GM21367 (cell line): ENCODE data around the gene GRAMD1B.

Experiments used
- ATAC-seq: cut with Tn5 transposase; IDR thresholded peaks from one replicate; pipeline ENCODE4 v1.9.1; 2021; ENCODE audit not compliant: unreplicated experiment

The GRAMD1B gene

GRCh38 chr11:123584737-123585136 is 154.7 kb downstream of the GRAMD1B start:
- ATAC-seq, result no peak

GRCh38 chr11:123585206-123585605 is 155.1 kb downstream of the GRAMD1B start:
- ATAC-seq, result no peak

GRCh38 chr11:123585706-123586105 is 155.6 kb downstream of the GRAMD1B start:
- ATAC-seq, result no peak

DNA sequence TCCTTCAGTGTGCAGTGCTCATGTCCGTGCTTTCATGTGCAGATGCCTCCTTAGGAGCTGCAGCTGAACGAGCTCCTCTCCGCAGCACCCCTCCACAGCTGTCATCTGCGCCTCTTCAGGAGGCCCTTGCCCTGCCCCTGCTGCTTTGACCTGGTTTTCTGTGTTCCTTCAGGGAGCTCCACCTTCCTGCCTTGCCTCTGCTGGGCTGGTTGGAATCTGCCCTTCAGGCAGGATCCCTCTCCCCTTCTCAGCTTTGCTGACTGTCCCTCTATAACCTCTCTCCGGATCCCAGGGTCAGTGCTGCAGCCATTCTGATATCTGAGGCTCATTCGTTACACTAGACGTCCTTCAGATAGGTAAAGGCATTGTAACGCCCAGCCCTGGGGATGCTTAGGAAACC is 156.5 kb downstream of the GRAMD1B start:
- no peak for ATAC-seq

DNA sequence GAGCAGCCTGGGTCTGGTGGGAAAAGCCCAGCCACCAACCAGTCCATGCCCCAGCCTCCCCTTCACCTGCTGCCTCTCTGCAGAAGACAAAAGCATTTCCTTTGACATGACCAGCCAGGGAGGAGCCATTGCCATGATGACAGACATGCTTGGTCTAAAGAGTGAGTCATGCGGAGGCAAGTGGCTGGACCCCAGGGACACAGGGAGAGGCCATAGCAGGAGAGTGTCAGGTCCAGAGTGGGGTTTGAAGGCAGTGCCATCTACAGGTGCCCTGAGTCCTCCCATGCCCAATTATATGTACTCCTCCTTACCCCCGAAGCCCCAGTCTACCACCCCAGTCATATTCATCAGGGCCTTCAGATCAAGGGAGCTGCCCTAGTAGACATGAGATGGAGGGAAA is 157.0 kb downstream of the GRAMD1B start:
- no peak for ATAC-seq

DNA sequence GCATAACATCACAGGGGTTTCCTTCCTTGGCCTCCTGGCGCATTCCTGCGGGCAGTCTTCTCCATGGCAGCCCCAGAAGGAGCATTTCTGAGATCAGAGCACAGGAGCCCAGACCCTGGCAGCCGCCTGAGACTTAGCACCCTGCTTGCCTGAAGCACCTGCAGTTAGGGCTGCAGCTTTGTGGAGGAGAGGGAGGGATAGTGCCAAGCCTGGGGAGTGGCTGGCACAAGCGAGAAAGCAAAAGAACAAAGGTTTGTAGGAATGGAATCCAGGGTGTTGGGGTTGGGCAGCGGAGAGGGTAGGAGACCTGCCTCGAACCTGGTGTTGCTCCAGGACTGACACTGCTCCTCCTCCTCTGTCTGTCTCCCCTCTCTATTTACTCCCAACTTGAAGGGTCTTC is 157.5 kb downstream of the GRAMD1B start:
- no peak for ATAC-seq

DNA sequence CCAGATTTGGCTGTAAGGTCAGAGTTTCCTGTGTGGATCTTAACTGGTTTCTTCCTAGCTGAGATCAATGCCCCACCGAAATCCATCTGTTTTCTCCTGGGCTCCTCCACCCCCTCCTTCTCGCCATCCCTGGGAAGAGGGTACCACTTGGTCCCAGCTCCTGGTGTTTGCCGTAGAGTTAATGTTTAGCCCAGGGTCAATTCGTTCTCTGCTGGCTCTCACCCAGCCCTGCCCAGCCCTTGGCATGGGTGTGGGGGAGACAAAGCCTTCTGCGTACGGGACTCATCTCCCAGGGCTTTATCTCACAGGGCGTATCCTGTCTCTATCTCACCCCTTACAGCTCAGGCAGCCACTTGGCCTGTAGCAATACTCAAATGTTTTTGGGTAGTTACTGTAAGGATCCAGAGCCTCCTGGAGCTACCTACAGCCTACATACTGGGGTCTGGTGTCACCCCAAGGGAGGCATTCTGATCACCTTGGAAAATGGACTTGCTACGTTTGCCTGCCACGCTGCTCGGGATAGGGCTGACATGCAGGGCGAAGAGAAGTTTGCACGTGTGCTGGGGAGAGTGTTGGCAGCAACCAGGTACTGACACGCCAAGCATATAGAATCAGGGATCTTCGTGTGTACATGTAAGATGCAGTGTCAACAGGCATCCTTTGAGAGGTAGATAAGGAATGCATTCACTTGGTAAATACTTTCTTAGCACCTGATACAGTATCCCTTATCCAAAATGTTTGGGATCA is 158.2 kb downstream of the GRAMD1B start:
- ATAC-seq, result no peak

DNA sequence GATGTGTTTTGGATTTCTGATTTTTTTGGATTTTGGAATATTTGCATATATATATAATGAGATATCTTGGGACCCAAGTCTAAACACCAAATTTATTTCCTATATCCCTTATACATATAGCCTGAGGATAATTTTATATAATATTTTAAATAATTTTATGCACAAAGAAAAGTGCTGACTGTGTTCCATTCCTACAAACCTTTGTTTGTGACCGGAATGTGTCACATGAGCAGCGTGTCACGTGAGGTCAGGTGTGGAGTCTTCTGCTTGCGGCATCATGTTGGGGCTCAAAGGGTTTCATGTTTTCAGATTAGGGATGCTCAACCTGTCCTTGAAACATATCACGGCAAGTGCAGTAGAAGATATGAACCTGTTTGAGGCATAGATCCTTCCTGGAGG is 158.8 kb downstream of the GRAMD1B start:
- ATAC-seq, result no peak

GRCh38 chr11:123590296-123590912 is 160.3 kb downstream of the GRAMD1B start:
- ATAC-seq, result no peak

DNA sequence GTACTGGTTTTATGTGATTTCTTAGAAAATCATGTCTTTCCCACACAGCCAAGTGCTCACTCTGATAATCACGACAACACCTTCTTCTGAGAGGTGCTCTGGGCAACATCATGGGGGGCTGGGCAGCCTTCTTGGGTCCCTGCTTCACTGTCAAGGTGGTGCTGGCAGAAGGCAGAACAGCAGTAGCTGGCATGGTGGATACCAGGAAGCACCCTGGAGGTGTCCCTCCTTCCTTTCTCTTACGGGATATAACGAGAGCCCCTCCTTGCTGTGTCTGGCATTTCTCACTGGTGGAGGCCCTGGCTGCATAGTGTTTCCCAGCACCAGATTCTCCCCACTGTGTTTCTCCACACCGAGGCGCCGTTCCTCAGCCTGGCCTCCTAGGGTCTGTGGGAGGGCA is 163.5 kb downstream of the GRAMD1B start:
- ATAC-seq, result no peak

DNA sequence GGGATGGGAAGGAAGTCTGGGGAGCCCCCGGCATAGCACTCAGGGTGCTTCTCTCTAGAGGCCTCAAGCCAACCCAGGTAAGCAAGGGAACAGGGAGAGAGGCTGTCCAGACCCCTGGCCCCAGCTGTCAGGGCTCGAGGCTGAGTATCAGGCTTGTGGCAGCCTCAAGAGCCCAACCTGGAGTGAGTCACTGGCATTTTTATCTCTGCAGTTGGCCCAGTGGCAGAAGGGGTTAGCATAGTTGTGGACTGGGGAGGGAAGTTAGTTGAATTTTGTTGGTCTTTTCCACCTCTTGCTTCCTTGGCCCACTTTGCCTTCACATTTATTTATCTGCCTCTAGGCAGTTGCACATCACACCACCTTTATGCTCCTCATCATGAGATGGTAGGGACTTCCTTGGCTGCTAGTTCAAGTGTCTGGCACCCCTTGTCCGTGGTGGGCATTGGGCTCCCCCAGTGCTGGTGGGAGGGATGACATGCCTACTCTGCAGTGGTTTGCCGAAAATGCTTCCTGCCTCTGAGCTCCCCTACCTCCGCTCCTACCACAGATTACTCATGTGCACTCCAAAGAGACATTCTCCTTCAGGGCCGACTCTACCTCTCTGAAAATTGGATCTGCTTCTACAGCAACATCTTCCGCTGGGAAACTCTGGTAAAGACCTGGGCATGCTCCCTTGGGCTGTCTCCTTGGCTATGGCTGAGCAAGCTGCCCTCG is 164.3 kb downstream of the GRAMD1B start:
- ATAC-seq, result no peak

- no peak for ATAC-seq
Observed at GRCh38 chr11:123594921-123595320, 164.9 kb downstream of the GRAMD1B start.

DNA sequence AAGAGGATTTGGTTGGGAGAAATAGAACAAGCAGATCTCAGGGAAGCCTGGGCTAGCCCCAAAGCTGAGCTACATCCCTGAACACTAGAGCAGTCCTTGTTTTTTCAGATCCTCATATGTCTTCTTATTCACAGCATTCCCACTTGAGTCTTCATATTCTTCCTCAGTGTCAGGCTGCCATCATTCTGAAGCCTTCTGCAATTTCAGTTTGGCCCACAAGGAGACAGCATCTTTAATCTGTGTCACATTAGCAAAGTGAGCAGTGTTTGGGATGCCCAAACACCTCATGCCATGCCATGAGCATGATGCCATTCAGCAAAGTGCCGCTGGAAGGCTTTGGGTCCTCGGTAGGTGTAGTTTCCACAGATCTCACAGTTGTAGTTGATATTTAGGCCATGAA is 167.8 kb downstream of the GRAMD1B start:
- no peak for ATAC-seq

- ATAC-seq, result no peak
Observed at GRCh38 chr11:123601136-123601535, 171.1 kb downstream of the GRAMD1B start.

- no peak for ATAC-seq
Observed at GRCh38 chr11:123601743-123602142, 171.7 kb downstream of the GRAMD1B start.

DNA sequence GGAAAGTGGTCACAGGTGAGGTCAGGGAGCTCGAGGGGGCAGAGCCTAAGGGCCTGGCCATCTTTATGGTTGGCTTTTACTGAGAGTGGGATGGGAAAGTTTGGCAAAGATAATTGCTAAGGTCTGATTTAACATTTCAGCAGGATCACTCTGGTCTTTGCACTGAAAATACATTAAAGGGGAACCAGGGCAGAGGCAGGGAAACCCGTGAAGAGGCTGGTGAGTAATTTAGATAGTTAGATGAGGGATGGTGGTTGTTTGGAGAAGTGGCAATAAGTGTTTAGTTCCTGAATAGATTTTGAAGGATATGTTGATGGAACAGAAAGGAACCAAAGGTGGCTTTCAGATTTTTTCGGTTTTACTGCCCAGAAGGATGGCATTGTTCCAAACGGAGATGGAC is 173.6 kb downstream of the GRAMD1B start:
- ATAC-seq, result no peak

DNA sequence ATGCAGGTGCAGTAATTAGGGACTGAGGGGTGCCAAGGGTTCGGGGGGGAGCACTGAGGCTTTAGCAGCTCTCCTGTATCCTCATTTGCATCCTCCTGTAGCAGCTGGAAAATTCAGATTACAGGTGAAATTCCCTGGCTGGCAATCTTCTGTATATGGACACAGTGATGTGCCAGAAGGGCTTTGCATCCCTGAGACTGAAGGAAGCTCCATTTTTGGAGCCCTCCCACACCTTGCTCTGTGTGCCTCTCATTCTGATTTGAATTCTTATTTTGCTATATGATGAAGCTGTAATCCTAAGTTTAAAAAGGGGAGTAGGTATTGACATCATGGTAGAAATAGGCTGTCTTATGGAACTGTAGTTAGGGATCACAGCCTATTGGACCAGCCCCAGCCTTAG is 177.7 kb downstream of the GRAMD1B start:
- ATAC-seq, result no peak

DNA sequence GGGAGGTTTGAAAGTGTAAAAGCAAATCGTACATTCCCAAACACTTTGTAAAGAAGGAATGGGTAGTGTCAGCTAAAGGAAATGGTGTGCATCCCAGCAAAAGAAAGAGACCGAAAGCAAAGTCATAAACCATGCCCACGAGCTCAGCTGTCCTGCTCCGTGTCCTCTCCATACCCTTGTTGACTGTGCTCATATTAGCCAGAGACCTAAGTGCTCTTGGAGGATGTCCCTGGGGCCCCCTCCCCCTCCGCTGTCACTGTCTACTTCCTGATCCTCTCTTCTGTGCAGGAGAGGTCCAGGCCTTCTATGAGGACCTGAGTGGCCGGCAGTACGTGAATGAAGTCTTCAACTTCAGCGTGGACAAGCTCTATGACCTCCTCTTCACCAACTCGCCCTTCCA is 178.3 kb downstream of the GRAMD1B start:
- ATAC-seq, result no peak

GRCh38 chr11:123608945-123609344 is 178.9 kb downstream of the GRAMD1B start:
- ATAC-seq, result no peak

DNA sequence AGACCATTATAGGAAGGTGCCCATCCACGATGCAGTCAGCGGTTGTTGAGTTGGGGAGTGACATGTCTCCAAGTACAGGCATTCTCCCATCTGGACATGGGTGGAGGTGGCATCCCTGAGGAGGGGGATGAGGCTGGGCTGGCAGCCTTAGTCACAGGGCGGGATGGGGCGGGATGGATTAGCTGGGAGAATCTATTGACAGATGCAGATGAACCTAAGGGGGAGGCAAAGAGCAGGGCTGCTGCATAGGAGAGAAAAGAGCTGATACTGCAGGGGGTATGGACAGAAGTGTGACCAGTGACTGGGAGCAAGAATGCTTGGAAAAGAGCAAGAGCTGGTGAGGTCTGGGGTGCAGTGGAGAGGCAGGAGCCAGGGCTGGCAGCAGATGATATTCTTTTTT is 181.6 kb downstream of the GRAMD1B start:
- ATAC-seq, result no peak

- ATAC-seq, result no peak
Observed at GRCh38 chr11:123616505-123617198, 186.6 kb downstream of the GRAMD1B start.

DNA sequence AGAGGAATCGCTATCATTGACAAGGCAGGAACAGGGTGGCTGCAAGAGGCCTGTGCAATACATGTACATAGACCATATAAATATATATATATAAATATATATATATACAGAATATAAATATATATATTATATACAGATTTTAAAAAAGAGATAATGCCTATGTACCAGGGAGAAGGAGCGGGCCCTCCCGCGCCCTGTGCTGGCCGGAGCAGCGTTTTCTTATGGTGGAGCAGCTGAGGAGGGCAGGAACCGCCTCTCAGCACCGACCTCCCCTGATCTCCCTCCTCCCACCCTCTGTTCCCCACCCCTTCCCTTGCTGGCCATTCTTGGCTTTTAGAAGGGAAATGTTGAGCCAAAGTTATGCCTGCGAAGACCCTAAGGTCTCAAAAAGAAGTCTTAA is 192.5 kb downstream of the GRAMD1B start:
- ATAC-seq, result no peak
